ENCODE data around the gene YJU2. TPM values are rescaled to one million over a fixed set of nuclear protein-coding genes. Genes with fewer than 3 reads are reported as not detected.
"Not testable (repeated sequence)": the region's sequence is repeated elsewhere in the genome, so short reads cannot be mapped to it uniquely, and the experiment has no call there.

YJU2 gene
- total RNA-seq, 1 donor from 2014 or later: 22.1 TPM

GRCh38 chr19:4213116-4213515 is 33.8 kb upstream of the YJU2 start:
- Mint-ChIP-seq H3K4me3 (no peak overlapping the region), H3K27ac (no peak overlapping the region), H3K27me3 (ENCODE audit: low read depth) (peaks cover 26% of the 10 kb centered on the region), H3K4me1 (no peaks in the 10 kb centered on the region), H3K9me3 (no peaks in the 10 kb centered on the region), H3K36me3 (no peaks in the 10 kb centered on the region)
- DNase-seq (ENCODE audit: low spot score in 2 of 2, unreplicated experiment in 2 of 2): no peak
- TF ChIP-seq CTCF (IDR thresholded peaks at IDR 0.05; ENCODE audit: unreplicated experiment): no peak

GRCh38 chr19:4215807-4216206 is 31.1 kb upstream of the YJU2 start:
- no peak for TF ChIP-seq CTCF (IDR thresholded peaks at IDR 0.05; ENCODE audit: unreplicated experiment)
- H3K36me3 Mint-ChIP-seq: no peaks in the 10 kb centered on the region
- H3K4me1 Mint-ChIP-seq: no peaks in the 10 kb centered on the region
- H3K4me3 Mint-ChIP-seq: no peak overlapping the region
- H3K9me3 Mint-ChIP-seq: no peaks in the 10 kb centered on the region
- peaks cover 26% of the 10 kb centered on the region for H3K27me3 Mint-ChIP-seq (ENCODE audit: low read depth)
- H3K27ac Mint-ChIP-seq: no peak overlapping the region
- no peak for DNase-seq (ENCODE audit: low spot score in 2 of 2, unreplicated experiment in 2 of 2)

GRCh38 chr19:4216846-4217245 is 30.0 kb upstream of the YJU2 start:
- no peaks in the 10 kb centered on the region for H3K4me1 Mint-ChIP-seq
- no peak overlapping the region for H3K4me3 Mint-ChIP-seq
- DNase-seq (ENCODE audit: low spot score in 2 of 2, unreplicated experiment in 2 of 2): no peak
- peaks cover 26% of the 10 kb centered on the region for H3K27me3 Mint-ChIP-seq (ENCODE audit: low read depth)
- no peak for TF ChIP-seq CTCF (IDR thresholded peaks at IDR 0.05; ENCODE audit: unreplicated experiment)
- H3K36me3 Mint-ChIP-seq: no peaks in the 10 kb centered on the region
- H3K9me3 Mint-ChIP-seq: no peaks in the 10 kb centered on the region
- H3K27ac Mint-ChIP-seq: no peak overlapping the region

DNA sequence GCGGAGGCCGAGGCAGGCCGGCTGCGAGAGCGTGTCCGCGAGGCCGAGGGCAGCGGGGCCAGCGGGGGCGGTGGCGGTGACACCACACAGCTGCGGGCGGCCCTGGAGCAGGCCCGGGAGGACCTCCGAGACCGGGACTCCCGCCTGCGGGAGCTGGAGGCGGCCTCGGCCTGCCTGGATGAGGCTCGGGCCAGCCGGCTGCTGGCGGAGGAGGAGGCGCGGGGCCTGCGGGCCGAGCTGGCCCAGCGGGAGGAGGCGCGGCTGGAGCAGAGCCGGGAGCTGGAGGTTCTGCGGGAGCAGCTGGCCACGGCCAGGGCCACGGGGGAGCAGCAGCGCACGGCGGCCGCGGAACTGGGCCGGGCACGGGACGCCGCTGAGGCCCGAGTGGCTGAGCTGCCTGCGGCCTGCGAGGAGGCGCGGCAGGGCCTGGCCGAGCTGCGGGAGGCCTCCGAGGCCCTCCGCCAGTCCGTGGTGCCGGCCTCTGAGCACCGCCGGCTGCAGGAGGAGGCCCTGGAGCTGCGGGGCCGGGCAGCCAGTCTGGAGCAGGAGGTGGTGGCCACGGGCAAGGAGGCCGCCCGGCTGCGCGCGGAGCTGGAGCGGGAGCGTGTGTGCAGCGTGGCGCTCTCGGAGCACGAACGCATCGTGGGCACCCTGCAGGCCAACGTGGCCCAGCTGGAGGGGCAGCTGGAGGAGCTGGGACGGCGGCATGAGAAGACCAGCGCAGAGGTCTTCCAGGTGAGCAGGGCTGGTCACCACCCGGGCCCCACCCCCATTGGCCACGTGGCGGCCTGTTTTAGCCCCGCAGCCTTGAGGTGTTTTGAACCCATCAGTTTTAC is 29.2 kb upstream of the YJU2 start:
- Mint-ChIP-seq H3K36me3 (no peaks in the 10 kb centered on the region), H3K4me3 (no peak overlapping the region), H3K27me3 (ENCODE audit: low read depth) (peaks cover 20% of the 10 kb centered on the region), H3K4me1 (no peaks in the 10 kb centered on the region), H3K27ac (no peak overlapping the region), H3K9me3 (no peaks in the 10 kb centered on the region)
- no peak for DNase-seq (ENCODE audit: low spot score in 2 of 2, unreplicated experiment in 2 of 2)
- TF ChIP-seq CTCF (IDR thresholded peaks at IDR 0.05; ENCODE audit: unreplicated experiment): no peak

DNA sequence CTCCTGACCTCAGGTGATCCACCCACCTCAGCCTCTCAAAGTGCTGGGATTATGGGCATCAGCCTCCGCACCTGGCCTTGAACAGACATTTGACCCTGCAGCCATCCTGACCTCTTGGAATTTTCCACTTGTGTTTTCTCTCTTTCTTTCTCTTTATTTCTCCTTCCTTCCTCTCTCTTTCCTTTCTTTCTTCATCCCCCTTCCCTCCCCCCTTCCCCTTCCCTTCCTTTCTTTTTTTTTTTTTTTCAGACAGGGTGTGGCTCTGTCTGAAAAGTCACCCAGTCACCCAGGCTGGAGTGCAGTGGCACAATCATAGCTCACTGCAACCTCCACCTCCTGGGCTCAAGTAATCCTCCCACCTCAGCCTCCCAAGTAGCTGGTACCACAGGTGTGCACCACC is 28.4 kb upstream of the YJU2 start:
- not testable (repeated sequence) for H3K36me3 Mint-ChIP-seq; DNase-seq (ENCODE audit: low spot score in 2 of 2, unreplicated experiment in 2 of 2)

DNA sequence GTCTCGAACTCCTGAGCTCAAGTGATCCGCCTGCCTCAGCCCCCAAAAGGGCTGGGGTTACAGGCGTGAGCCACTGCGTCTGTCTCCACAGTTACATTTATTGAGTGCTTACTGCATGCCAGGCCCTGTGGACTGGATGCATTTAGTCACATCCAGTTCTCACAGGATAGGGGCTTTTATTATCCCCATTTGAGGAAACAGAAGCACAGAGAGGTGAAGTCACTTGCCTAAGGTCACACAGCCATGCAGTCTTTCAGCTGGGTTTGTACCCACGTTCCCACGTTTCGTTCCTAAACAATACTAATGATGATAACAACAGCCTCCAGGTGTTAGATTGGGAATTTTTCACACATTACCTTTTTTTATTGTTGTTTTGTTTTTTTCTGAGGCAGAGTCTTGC is 26.7 kb upstream of the YJU2 start:
- H3K27ac Mint-ChIP-seq: no peak overlapping the region
- no peak overlapping the region for H3K4me3 Mint-ChIP-seq

More for the DNA sequence above, 28.4 kb upstream of the YJU2 start:
- not testable (repeated sequence) for H3K9me3 Mint-ChIP-seq, H3K4me3 Mint-ChIP-seq, H3K27ac Mint-ChIP-seq, H3K4me1 Mint-ChIP-seq
- H3K27me3 Mint-ChIP-seq (ENCODE audit: low read depth): peaks cover 11% of the 10 kb centered on the region

More for the DNA sequence above, 26.7 kb upstream of the YJU2 start:
- no peak for DNase-seq (ENCODE audit: low spot score in 2 of 2, unreplicated experiment in 2 of 2)
- Mint-ChIP-seq H3K4me1 (no peaks in the 10 kb centered on the region), H3K27me3 (ENCODE audit: low read depth) (no peaks in the 10 kb centered on the region), H3K36me3 (no peaks in the 10 kb centered on the region), H3K9me3 (no peaks in the 10 kb centered on the region)
- no peak for TF ChIP-seq CTCF (IDR thresholded peaks at IDR 0.05; ENCODE audit: unreplicated experiment)
